Measurements from ENCODE around the gene SPINT2.

GRCh38 chr19:38304352-38304865 is 40.0 kb downstream of the SPINT2 start:
- TF ChIP-seq CTCF (IDR thresholded peaks at IDR 0.05; ENCODE audit: poor library complexity, severe bottlenecking) (no peak), POLR2AphosphoS5 (IDR thresholded peaks at IDR 0.05) (no peak), TAF1 (IDR thresholded peaks at IDR 0.05; ENCODE audit: low read depth) (no peak)
